DND-41 (cell line): ENCODE measurements around the gene BCL2L13.

ENCODE experiments used
- CTCF ChIP-seq: IDR thresholded peaks from 2 replicates; pipeline ENCODE4 v1.5.1; 2012; ENCODE audit warnings: borderline replicate concordance, low read length, moderate library complexity, mild to moderate bottlenecking; ENCODE audit not compliant: poor library complexity, severe bottlenecking; ENCODE audit errors: extremely low read depth
- EZH2 ChIP-seq: IDR thresholded peaks from 3 replicates; pipeline ENCODE4 v1.6.1; 2012; ENCODE audit warnings: borderline replicate concordance, low read depth, mild to moderate bottlenecking, moderate library complexity, low read length, inconsistent platforms; ENCODE audit not compliant: severe bottlenecking

GRCh38 chr22:17761138-17761488, 122.6 kb downstream of the BCL2L13 start:
- TF ChIP-seq EZH2 (no peak), CTCF (no peak)
